ENCODE data around the gene PTPN9. TPM values are rescaled to one million over a fixed set of nuclear protein-coding genes. Genes with fewer than 3 reads are reported as not detected.
"Not testable (repeated sequence)": the region's sequence is repeated elsewhere in the genome, so short reads cannot be mapped to it uniquely, and the experiment has no call there.

The PTPN9 gene
- total RNA-seq, 2 experiments from 2014 or later = 12.3 to 12.9 TPM

DNA sequence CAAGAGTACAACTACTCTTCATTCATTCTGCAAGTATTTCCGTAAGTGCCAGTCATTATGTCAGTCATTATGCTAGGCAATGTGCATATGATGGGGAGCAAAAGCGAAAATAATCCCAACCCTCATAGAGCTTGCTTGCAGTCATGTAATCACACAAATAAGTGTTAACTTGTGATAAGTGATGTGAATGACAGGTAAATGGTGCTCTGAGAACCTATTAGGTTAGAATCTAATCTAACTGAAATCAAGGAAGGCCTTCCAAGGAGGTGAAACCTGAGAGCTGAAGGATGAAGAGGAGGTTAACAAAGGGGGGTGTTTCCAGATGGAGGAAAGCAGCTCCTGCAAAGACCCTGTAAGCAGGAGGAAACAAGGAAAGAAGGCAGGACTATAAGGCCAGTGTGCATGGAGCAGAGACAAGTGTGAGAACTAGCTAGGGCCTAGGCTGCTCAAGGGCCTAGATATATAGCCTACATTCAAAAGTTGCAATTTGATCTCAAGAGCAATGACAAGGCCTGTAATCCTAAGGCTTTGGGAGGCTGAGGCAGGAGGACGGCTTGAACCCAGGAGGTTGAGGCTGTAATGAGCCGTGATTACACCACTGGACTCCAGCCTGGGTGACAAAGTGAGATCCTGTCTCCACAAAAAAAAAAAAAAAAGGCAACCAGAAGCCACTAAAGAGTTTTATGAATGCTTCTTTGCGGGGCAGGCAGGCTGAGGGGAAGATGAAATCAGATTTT lies 5.3 kb downstream of the PTPN9 start:
- TF ChIP-seq, protein P1, sequence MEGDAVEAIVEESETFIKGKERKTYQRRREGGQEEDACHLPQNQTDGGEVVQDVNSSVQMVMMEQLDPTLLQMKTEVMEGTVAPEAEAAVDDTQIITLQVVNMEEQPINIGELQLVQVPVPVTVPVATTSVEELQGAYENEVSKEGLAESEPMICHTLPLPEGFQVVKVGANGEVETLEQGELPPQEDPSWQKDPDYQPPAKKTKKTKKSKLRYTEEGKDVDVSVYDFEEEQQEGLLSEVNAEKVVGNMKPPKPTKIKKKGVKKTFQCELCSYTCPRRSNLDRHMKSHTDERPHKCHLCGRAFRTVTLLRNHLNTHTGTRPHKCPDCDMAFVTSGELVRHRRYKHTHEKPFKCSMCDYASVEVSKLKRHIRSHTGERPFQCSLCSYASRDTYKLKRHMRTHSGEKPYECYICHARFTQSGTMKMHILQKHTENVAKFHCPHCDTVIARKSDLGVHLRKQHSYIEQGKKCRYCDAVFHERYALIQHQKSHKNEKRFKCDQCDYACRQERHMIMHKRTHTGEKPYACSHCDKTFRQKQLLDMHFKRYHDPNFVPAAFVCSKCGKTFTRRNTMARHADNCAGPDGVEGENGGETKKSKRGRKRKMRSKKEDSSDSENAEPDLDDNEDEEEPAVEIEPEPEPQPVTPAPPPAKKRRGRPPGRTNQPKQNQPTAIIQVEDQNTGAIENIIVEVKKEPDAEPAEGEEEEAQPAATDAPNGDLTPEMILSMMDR (IDR thresholded peaks at IDR 0.05) = no peak
- H3K27ac Mint-ChIP-seq = peak overlapping the region; percentile 23
- POLR2A ChIA-PET = interaction anchor here (0.9 kb wide), 1 partner anchor 206 kb away, joined by 3 read pairs; no protein-coding TSS in a partner anchor
- no peaks in the 10 kb centered on the region for H3K9me3 Mint-ChIP-seq
- peaks cover 22% of the 10 kb centered on the region for H3K4me1 Mint-ChIP-seq (ENCODE audit: low read depth)
- CTCF ChIA-PET = no interaction called here
- intact Hi-C loops (cut with micrococcal nuclease) = no loop called here
- H3K36me3 Mint-ChIP-seq (ENCODE audit: low read depth) = peaks cover 7% of the 10 kb centered on the region
- no peaks in the 10 kb centered on the region for H3K27me3 Mint-ChIP-seq
- ATAC-seq (no peak), DNase-seq (no peak)
- H3K4me3 Mint-ChIP-seq = no peak overlapping the region

DNA sequence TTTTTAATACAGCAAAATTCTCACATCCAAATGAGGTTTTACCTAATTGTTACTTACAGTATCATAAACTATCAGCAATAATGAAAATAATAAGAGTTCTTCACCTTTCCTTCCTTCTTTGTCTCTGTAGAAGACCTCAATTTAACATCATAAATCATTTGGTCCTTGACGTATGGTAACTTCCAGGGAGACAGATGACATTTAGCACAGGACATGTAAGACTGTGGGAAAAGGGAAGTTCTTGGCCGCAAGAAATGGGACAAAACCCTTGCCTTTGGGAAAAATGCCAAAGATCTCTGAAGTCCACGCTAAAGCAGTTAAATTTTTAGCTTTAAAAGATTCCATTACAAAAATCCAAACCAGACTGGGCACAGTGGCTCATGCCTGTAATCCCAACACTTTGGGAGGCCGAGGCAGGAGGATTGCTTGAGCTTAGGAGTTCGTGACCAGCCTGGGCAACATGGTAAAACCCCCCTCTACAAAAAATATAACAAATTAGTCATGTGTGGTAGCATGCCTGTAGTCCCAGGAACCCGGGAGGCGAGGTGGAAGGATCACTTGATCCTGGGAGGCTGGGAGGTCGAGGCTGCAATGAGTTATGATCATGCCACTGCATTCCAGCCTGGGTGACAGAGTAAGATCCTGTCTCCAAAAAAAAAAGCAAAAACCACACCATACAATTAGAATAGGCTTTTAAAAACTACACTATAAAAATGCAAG lies 8.8 kb downstream of the PTPN9 start:
- peaks cover 4% of the 10 kb centered on the region for H3K36me3 Mint-ChIP-seq (ENCODE audit: low read depth)
- H3K9me3 Mint-ChIP-seq = no peaks in the 10 kb centered on the region
- CTCF ChIA-PET = no interaction called here
- H3K27me3 Mint-ChIP-seq = no peaks in the 10 kb centered on the region
- H3K27ac Mint-ChIP-seq = no peak overlapping the region
- POLR2A ChIA-PET = no interaction called here
- peaks cover 14% of the 10 kb centered on the region for H3K4me1 Mint-ChIP-seq (ENCODE audit: low read depth)
- ATAC-seq = no peak
- H3K4me3 Mint-ChIP-seq = no peak overlapping the region
- intact Hi-C loops (cut with micrococcal nuclease) = no loop called here
- DNase-seq = no peak
- TF ChIP-seq, protein P1 (IDR thresholded peaks at IDR 0.05) = no peak

DNA sequence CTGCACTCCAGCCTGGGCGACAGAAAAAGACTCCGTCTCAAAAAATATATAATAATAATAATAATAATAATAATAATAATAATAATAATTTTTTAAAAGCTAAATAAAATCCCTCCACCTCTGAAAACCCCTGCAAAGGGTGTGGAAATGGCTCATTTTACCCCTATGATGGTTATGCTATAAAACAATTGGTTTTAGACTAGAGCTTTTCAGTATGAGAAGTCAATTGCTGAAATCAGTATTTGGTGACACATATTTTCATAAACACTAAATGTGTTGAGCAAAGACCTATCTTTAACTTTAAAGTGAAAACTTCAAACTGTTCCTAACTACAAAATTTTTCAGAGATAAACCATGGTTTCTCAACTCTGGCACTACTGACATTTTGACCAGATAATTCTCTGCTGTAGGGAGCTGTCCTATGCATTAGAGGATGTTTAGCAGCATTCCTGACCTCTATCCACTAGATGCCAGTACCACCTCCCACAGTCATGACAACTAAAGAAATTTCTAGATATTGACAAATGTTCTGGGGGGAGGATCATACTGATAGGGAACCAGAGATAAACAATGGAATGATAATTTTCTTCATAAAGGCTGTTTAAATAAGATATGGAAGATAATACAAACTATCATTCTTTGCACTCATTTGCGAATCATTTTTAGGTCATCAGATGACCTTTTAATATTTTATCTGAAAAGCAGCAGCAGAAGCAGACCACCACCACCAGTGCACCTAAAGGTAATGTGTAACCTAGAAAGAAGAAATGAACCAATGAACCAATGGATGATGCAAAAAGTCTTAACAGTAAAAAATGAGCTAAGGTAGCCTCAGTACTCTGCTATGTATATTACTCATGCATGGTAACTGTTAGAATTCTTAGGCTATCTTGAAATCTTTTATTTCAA lies 13.8 kb downstream of the PTPN9 start:
- Mint-ChIP-seq H3K9me3 (no peaks in the 10 kb centered on the region), H3K4me1 (ENCODE audit: low read depth) (peaks cover 3% of the 10 kb centered on the region), H3K4me3 (no peak overlapping the region), H3K27ac (no peak overlapping the region), H3K36me3 (ENCODE audit: low read depth) (peaks cover 5% of the 10 kb centered on the region), H3K27me3 (no peaks in the 10 kb centered on the region)
- intact Hi-C loops (cut with micrococcal nuclease) = no loop called here
- ATAC-seq (no peak), DNase-seq (no peak)
- ChIA-PET POLR2A (interaction anchor here (0.6 to 1.2 kb wide), 3 partner anchors 21 to 154 kb away, joined by 3 to 4 read pairs (median 3); no protein-coding TSS in a partner anchor), CTCF (interaction anchor here (1.9 kb wide), 1 partner anchor 14 kb away, joined by 5 read pairs; the partner anchor contains the start of gene PTPN9)
- TF ChIP-seq, protein P1 (IDR thresholded peaks at IDR 0.05) = no peak

DNA sequence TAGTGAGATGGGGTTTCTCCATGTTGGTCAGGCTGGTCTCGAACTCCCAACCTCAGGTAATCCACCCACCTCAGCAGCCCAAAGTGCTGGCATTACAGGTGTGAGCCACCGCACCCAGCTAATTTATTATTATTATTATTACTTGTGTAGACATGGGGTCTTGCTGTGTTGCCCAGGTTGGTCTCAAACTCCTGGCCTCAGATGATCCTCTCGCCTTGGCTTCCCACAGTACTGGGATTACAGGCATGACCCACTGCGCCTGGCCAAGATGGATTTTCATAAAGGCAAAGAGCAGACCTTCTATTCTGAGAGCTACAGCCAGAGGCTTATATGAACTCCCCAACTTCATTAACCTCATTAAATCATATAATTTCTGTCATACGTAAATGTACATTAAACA lies 17.2 kb downstream of the PTPN9 start:
- DNase-seq (no peak), ATAC-seq (no peak)
- Mint-ChIP-seq H3K4me1 (ENCODE audit: low read depth) (peaks cover 3% of the 10 kb centered on the region), H3K27ac (no peak overlapping the region), H3K27me3 (no peaks in the 10 kb centered on the region), H3K9me3 (no peaks in the 10 kb centered on the region), H3K4me3 (no peak overlapping the region), H3K36me3 (ENCODE audit: low read depth) (peaks cover 3% of the 10 kb centered on the region)
- intact Hi-C loops (cut with micrococcal nuclease) = no loop called here
- ChIA-PET POLR2A (no interaction called here), CTCF (interaction anchor here (0.9 to 1.5 kb wide), 2 partner anchors 85 to 660 kb away, joined by 3 read pairs; no protein-coding TSS in a partner anchor)
- TF ChIP-seq, protein P1 (IDR thresholded peaks at IDR 0.05) = no peak

- ATAC-seq; H3K27me3 Mint-ChIP-seq; H3K36me3 Mint-ChIP-seq (ENCODE audit: low read depth); DNase-seq; POLR2A ChIA-PET; H3K4me3 Mint-ChIP-seq; CTCF ChIA-PET; intact Hi-C loops (cut with micrococcal nuclease); H3K4me1 Mint-ChIP-seq (ENCODE audit: low read depth); H3K27ac Mint-ChIP-seq; H3K9me3 Mint-ChIP-seq: not testable (repeated sequence)
Observed at GRCh38 chr15:75559360-75559759, 19.8 kb downstream of the PTPN9 start.

DNA sequence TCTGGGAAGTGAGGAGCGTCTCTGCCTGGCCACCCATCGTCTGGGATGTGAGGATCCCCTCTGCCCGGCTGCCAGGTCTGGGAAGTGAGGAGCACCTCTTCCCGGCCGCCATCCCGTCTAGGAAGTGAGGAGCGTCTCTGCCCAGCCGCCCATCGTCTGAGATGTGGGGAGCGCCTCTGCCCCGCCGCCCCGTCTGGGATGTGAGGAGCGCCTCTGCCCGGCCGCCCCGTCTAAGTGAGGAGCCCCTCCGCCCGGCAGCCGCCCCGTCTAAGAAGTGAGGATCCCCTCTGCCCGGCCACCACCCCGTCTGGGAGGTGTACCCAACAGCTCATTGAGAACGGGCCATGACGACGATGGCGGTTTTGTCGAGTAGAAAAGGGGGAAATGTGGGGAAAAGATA lies 20.2 kb downstream of the PTPN9 start:
- H3K27ac Mint-ChIP-seq; H3K4me3 Mint-ChIP-seq; DNase-seq; H3K9me3 Mint-ChIP-seq; ATAC-seq; H3K27me3 Mint-ChIP-seq; intact Hi-C loops (cut with micrococcal nuclease); H3K4me1 Mint-ChIP-seq (ENCODE audit: low read depth); H3K36me3 Mint-ChIP-seq (ENCODE audit: low read depth); CTCF ChIA-PET; POLR2A ChIA-PET: not testable (repeated sequence)

Data from activated CD8-positive, alpha-beta T cell treated with anti-CD3 and anti-CD28 coated beads for 36 hours (primary cell).